NOMO-1 (cell line): ENCODE results near the gene PI4KA.

Source experiments
- DNase-seq, 2 experiments: peaks; one replicate each; lab custom pipeline; 2025; ENCODE audit not compliant: unreplicated experiment in 2 of 2; lab: John Stamatoyannopoulos, UW

The PI4KA gene

DNA sequence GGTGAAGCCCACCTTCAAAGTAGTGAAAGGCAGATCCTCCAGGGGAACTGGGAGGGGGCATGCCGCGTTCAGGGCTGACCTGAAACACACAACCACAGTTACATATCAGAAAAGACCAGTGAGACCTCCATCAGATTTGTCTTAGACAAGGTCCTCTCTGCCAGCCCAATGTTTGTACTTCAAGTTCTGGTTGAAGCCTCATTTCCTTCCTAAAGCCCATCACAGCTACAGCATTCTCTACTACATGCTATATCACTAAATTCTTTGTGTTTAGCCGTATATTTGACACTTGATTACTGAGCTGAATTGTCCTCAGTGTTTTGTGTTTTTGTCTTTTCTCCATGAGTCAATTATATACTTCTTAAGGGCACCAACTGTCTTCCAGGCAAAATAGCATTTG, 40.1 kb downstream of the PI4KA start:
- DNase-seq = no peak

DNA sequence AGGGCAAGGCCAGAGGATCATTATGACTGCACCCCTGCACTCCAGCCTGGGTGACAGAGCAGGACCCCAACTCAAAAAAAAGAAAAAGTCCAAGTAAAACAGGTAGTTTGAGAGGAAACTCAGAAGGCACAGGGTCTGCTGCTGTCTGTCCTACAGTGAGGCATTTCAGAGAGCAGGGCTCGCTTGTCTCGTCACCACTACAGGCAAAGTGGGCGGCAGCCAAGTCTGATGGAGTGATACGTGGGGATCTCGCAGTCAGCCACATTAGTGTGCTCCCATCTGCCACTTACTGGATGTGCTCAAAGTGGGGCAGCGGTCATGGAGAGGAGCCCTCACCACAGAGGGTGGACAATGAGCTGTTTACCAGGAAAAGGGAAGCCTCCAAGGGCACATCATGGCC, 42.1 kb downstream of the PI4KA start:
- no peak for DNase-seq

- no peak for DNase-seq
Observed at GRCh38 chr22:20815477-20816050, 43.0 kb downstream of the PI4KA start.

DNA sequence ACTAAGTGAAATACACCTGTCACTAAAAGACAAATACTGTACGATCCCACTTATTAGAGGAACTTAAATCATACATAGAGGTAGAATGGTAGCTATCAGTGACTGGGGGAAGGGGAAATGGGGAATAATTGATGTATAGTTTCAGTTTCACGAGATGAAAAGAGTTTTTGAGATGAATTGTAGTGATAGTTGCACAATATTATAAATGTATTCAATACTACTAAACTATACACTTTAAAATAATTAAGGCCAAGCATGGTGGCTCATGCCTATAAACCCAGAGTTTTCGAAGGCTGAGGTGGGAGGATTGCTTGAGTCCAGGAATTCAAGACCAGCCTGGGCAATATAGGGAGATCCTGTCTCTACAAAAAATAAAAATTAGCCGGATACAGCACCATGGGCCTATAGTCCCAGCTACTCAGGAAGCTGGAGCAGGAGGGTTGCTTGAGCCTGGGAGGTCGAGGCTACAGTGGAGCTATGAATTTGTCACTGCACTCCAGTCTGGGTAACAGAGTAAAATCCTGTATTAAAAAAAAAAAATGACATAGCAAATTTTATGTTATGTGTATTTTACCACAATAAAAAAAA, 44.3 kb downstream of the PI4KA start:
- DNase-seq = no peak

GRCh38 chr22:20813056-20813455, 45.6 kb downstream of the PI4KA start:
- DNase-seq = no peak

- DNase-seq = no peak
Observed at GRCh38 chr22:20811971-20812660, 46.5 kb downstream of the PI4KA start.

- DNase-seq = no peak
Observed at GRCh38 chr22:20811171-20811570, 47.4 kb downstream of the PI4KA start.

DNA sequence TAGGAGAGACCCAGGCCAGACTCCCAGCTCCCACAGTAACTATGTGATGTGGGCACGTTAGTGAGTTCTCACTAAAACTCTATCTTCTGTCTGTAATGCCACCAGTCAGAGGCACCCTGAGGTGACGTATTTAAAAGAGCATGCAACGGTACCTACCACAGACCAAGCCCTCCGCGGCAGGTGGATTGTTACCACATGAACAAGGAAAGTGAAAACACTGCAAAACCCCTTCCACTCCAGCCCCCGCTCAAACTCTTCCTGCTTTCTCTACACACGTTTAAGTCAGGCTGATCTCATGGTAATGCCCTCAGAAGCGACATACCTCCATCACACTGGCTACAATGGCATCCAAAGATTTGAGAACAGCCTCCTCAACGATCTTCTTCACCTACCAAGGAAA, 48.0 kb downstream of the PI4KA start:
- DNase-seq = no peak

- no peak for DNase-seq
Observed at GRCh38 chr22:20809538-20810185, 48.9 kb downstream of the PI4KA start.

DNA sequence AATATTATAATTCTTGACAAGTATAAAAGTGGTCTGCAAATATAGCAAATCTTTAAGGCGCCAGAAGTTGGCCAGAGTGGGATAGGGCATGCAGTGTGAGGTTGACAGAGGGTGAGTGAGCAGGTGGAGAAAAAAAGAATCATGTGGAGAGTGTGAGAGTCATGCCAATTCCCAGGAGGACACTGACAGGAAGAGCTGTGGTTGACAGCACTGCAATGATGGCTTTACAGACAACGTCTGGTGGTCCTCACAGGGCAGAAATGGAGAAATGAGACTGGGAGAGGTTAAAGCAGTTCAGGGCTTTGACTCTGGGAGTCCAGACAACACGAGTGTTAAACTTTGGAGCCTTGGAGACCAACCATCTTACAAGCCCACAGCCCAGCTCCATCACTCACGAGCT, 49.8 kb downstream of the PI4KA start:
- DNase-seq = no peak

DNA sequence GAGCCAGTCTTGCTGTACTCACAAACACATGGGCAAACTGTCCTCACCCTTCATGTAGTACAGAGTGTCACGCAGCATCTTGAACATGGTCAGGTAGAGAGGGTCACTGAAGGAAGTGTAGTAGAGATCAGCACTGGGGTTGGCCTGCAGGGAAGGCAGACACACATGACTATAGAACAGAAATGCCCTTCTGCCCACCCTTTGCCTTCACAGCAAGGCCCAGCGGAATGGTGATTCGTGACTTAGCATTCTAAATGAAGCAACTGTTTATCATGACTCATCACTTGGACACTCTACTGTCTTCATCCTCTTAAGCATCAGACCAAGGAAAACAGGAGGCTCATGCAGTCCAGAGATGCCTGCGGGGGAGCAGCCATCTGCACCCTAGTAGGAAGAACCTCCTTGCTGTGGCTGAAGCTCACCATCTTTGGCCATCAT, 51.3 kb downstream of the PI4KA start:
- DNase-seq = no peak

GRCh38 chr22:20805972-20806471, 52.6 kb downstream of the PI4KA start:
- DNase-seq = no peak

DNA sequence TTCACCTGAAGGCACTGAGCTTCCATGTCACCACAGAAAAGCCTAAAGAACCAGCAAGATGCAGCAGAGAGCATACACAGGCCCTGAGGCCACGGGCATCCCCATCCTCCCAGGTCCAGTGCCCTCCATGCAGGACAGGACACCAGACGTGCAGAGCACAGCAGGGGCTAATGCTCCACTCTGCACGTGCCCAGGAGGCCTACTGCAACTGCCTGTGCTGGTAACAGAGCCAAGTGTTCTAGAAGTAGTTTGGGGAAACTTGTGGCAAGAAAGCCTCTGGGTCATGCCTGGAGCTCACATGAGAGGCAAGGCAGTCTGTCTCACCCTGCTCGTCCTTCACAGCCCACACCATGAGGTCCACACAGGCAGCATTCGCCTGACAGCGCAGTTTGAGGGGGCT, 54.0 kb downstream of the PI4KA start:
- DNase-seq = no peak

- no peak for DNase-seq
Observed at GRCh38 chr22:20803696-20804324, 54.8 kb downstream of the PI4KA start.

DNA sequence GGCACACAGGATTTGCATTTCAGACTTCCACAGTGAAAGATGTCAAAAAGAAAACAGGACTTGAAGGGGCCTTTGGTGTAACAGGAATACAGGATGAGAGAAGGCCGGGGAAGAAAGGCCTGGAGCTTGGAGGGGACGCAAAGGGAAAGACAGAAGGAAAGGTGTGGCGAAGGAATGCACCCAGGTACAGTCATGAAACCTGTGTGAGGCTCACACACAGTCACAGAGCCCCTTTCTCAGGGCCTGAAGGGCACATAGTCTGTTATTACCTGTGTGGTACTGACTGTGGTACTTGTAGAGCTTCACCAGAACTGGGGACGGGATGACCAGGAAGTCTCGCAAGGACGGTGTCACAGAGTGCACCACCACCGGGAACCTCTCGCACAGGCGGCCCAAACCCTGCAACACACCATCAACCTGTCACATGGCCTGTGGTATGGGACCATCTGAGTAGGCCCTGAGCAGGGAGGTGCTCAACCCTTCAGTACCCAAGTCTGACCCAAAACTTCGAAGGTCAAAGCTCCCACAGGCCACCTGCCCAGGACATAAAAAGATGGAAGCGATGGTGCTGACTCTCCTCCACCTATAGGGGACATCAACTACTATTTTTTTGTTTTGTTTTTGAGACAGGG, 55.6 kb downstream of the PI4KA start:
- DNase-seq = no peak

- DNase-seq = no peak
Observed at GRCh38 chr22:20802452-20802851, 56.2 kb downstream of the PI4KA start.

DNA sequence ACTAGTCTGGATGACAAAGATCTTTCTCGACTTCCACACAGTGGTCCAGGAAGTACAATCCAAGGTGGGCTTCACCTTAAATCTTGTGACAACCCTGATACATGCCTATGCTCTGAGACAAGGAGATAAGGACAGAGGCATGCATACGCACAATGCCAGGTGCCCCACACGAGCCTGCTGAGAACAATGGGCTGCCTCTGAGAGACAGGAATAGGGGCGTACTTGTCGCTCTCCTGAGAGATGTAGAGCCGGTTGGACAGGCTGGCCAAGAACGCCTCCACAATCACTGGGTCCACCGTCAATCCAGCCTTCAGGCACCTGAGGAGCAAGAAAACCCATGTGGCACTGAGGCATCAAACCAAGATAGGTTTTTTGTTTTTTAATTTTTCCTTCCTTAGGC, 59.2 kb downstream of the PI4KA start:
- no peak for DNase-seq

GRCh38 chr22:20798974-20799373, 59.6 kb downstream of the PI4KA start:
- DNase-seq = no peak

GRCh38 chr22:20798218-20798617, 60.4 kb downstream of the PI4KA start:
- DNase-seq = no peak

DNA sequence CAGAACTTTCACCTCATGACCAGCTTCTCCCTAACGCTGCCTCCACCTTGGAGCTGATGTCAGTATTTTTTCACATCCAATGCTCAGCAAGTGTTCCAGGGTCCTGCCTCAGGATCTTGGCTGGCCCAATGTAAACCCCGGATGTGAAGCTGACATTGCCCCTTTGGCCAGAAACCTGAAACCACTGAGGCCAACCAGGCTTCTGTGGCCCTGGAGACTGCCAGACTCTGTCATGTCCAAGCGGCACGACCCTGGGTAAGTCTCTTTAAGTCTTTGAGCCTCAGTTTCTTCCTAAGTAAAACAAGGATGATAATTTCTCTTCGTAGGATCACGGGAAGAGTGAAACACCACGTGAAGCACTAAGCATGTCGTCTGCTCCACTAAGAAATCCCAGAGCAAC, 61.9 kb downstream of the PI4KA start:
- no peak for DNase-seq
